Right lobe of liver (tissue), 6 donors: ENCODE data around the gene GOT1. TPM values are rescaled to one million over a fixed set of nuclear protein-coding genes. Genes with fewer than 3 reads are reported as not detected.
A peak's percentile ranks its signal among the peaks of the same experiment; 100 is the strongest.

Experiments used
- ATAC-seq, 4 donors: fragments of 200-7000 bp; cut with Tn5 transposase; one replicate each; pipeline ENCODE4 v1.9.1; 2020; ENCODE audit warnings: mild to moderate bottlenecking in 4 of 4, moderate library complexity in 4 of 4
- DNase-seq, 3 donors: peaks; one replicate each; pipeline ENCODE4 v3.0.0-alpha.2; 2020
- H3K27ac ChIP-seq, 3 donors: fragments of 200-600 bp; one replicate each; pipeline ENCODE4 v1.8.0; 2022
- H3K27me3 ChIP-seq, 2 donors: fragments of 200-600 bp; one replicate each; pipeline ENCODE4 v1.8.0; 2022
- H3K36me3 ChIP-seq, 4 donors: fragments of 200-600 bp; sonication (generic) in 1 of 4; one replicate each; pipeline versions ENCODE4 v1.5.1 to v1.8.0; 2017 to 2022; ENCODE audit warnings: control low read depth in 1 of 4
- H3K4me1 ChIP-seq, 4 donors: fragments of 200-600 bp; sonication (generic) in 1 of 4; one replicate each; pipeline versions ENCODE4 v1.5.1 to v1.8.0; 2017 to 2022; ENCODE audit warnings: control low read depth in 1 of 4
- H3K4me3 ChIP-seq, 3 donors: fragments of 200-600 bp; one replicate each; pipeline ENCODE4 v1.8.0; 2022
- H3K9me3 ChIP-seq, 4 donors: fragments of 200-600 bp; sonication (generic) in 1 of 4; one replicate each; pipeline versions ENCODE4 v1.5.1 to v1.8.0; 2017 to 2022; ENCODE audit warnings: control low read depth in 1 of 4
- CTCF ChIP-seq, 4 donors: fragments of 200-600 bp in 3 of 4; fragments of 450-650 bp in 1 of 4; IDR thresholded peaks; one replicate each; pipeline versions ENCODE4 v1.5.1 to v1.8.0; 2016 to 2022; ENCODE audit warnings: antibody characterized with exemption in 4 of 4, mild to moderate bottlenecking in 2 of 4
- POLR2A ChIP-seq: fragments of 450-650 bp; IDR thresholded peaks from one replicate; pipeline ENCODE4 v1.6.1; 2017; ENCODE audit warnings: antibody characterized with exemption, mild to moderate bottlenecking
- WGBS: methylation state at CpG from one replicate; pipeline ENCODE4 v1.1.6; 2018; ENCODE audit warnings: low coverage, low lambda C conversion rate; ENCODE audit not compliant: insufficient coverage; ENCODE audit errors: missing lambda C conversion rate; 5-methylcytosine and 5-hydroxymethylcytosine counted together
- intact Hi-C, 2 donors: fragments of 100-400 bp; cut with DNase I; formaldehyde crosslinking; loops; one replicate each; pipeline versions ENCODE4 v1.11.2 to v1.14.1; 2022
- total RNA-seq, 6 experiments: library from RNA; depleted of rRNA in 2 of 6; stranded (reverse); fragments of >200 nt in 2 of 6; fragmentation: NEBNext Ultra II Directional in 3 of 6; extraction: Animal tissue kit (Norgen Biotek cat#: 25700) in 3 of 6; gene quantifications; one replicate each; pipeline versions ENCODE4 v1.1.0 to v1.2.4, GENCODE V29; 2016 to 2023
- donor health status: DM: no; HTN: yes; CAD: no.
- donor health status: DM: no; HTN: no; CAD: no.
- donor health status: DM: no; HTN: no; CAD: no.
- donor health status: DM: no; HTN: yes; CAD: no.
- donor health status: DM: no; HTN: yes; CAD: no.

GOT1 gene
- total RNA-seq, 6 experiments from 2014 or later = 118 to 356 (median 173) TPM

- Histone ChIP-seq H3K36me3 (no peaks in the 10 kb centered on the region), H3K4me1 (peaks cover 0 to 25% (median 3%) of the 10 kb centered on the region in 4 donors), H3K27ac (peak overlapping the region; percentile 17 to 97 (median 94)), H3K9me3 (no peaks in the 10 kb centered on the region), H3K27me3 (no peaks in the 10 kb centered on the region), H3K4me3 (no peak overlapping the region)
- DNase-seq (peak in 1 of 3 donors; percentile 32), ATAC-seq (peak in 2 of 4 donors; percentile 9 to 15)
- TF ChIP-seq CTCF (IDR thresholded peaks at IDR 0.05) (no peak), POLR2A (no peak)
- intact Hi-C loops = no loop called here
- 40% methylated on average over 6 of the region's 6 CpGs for WGBS
Measured at GRCh38 chr10:99432881-99433280, 2.5 kb upstream of the GOT1 start.

- H3K4me3 ChIP-seq = peak overlapping the region in 2 of 3 donors; percentile 84 to 88
- intact Hi-C loops = no loop called here
- TF ChIP-seq POLR2A = no peak
- no peaks in the 10 kb centered on the region for H3K36me3 ChIP-seq
- H3K9me3 ChIP-seq = no peaks in the 10 kb centered on the region
- DNase-seq (no peak), ATAC-seq (no peak)
- 89% methylated on average over 4 of the region's 4 CpGs for WGBS
- peaks cover 0 to 25% (median 3%) of the 10 kb centered on the region in 4 donors for H3K4me1 ChIP-seq
- H3K27ac ChIP-seq = peak overlapping the region; percentile 94 to 97 (median 95)
- no peaks in the 10 kb centered on the region for H3K27me3 ChIP-seq
Measured at GRCh38 chr10:99432047-99432446, 1.6 kb upstream of the GOT1 start.

- under 1% methylated on average over 10 of the region's 20 CpGs for WGBS
- no peak for TF ChIP-seq CTCF (IDR thresholded peaks at IDR 0.05)
- no peak for TF ChIP-seq POLR2A
- Histone ChIP-seq H3K27me3 (no peaks in the 10 kb centered on the region), H3K9me3 (no peaks in the 10 kb centered on the region), H3K27ac (peak overlapping the region; percentile 94 to 97 (median 95)), H3K4me1 (peaks cover 2 to 27% (median 3%) of the 10 kb centered on the region in 4 donors), H3K36me3 (no peaks in the 10 kb centered on the region), H3K4me3 (peak overlapping the region; percentile 84 to 89 (median 88))
- DNase-seq (peak; percentile 83 to 87 (median 84)), ATAC-seq (peak; percentile 26 to 47 (median 34))
- intact Hi-C loops = no loop called here
Measured at GRCh38 chr10:99431190-99431760, 851 bp upstream of the GOT1 start.

- no peak for TF ChIP-seq POLR2A
- no peak for TF ChIP-seq CTCF (IDR thresholded peaks at IDR 0.05)
- peak overlapping the region; percentile 81 to 92 (median 88) for H3K27ac ChIP-seq
- DNase-seq = no peak
Measured at GRCh38 chr10:99430116-99430450, 341 bp downstream of the GOT1 start.

GRCh38 chr10:99429517-99430095 is 818 bp downstream of the GOT1 start:
- no peak for TF ChIP-seq CTCF (IDR thresholded peaks at IDR 0.05)
- no peak for TF ChIP-seq POLR2A
- ATAC-seq (no peak), DNase-seq (no peak)
- intact Hi-C loops = no loop called here
- Histone ChIP-seq H3K36me3 (peaks cover 0 to 7% (median 4%) of the 10 kb centered on the region in 4 donors), H3K9me3 (no peaks in the 10 kb centered on the region), H3K27me3 (no peaks in the 10 kb centered on the region), H3K4me3 (peak overlapping the region; percentile 84 to 89 (median 88)), H3K27ac (peak overlapping the region; percentile 81 to 92 (median 88)), H3K4me1 (peaks cover 2 to 41% (median 5%) of the 10 kb centered on the region in 4 donors)
- 17% methylated on average over 6 of the region's 6 CpGs for WGBS

More at GRCh38 chr10:99430116-99430450, 341 bp downstream of the GOT1 start:
- H3K4me1 ChIP-seq = peaks cover 2 to 37% (median 5%) of the 10 kb centered on the region in 4 donors
- H3K4me3 ChIP-seq = peak overlapping the region; percentile 84 to 89 (median 88)
- H3K36me3 ChIP-seq = peaks cover 0 to 4% (median under 1%) of the 10 kb centered on the region in 4 donors
- H3K9me3 ChIP-seq = no peaks in the 10 kb centered on the region
- intact Hi-C loops = no loop called here
- H3K27me3 ChIP-seq = no peaks in the 10 kb centered on the region
- ATAC-seq = peak; percentile 0 to 27 (median 2)
- WGBS = 15% methylated on average over 7 of the region's 14 CpGs
